ENCODE data around the gene CCL7.

DNA sequence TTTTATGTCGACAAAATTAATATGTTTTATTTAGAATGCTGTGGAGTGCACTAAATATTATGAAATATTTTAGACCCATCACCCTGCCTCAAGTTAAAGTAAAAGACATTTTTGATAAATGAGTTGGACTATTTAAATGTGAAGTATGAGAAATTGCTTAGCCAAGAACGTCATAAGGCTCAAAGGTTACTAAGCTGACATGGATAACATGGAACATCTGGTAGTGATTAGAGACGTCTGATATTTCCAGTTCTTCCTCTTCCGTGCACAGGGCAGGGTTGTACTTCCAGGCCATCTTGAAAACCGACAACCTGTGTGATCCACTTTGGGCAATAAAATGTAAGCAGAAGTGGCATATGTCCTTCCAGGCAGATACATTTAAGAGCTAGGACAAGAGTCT is 42.1 kb downstream of the CCL7 start:
- TF ChIP-seq CTCF (IDR thresholded peaks at IDR 0.05; ENCODE audit: insufficient read depth, low read length) = no peak
- TF ChIP-seq, protein P1, sequence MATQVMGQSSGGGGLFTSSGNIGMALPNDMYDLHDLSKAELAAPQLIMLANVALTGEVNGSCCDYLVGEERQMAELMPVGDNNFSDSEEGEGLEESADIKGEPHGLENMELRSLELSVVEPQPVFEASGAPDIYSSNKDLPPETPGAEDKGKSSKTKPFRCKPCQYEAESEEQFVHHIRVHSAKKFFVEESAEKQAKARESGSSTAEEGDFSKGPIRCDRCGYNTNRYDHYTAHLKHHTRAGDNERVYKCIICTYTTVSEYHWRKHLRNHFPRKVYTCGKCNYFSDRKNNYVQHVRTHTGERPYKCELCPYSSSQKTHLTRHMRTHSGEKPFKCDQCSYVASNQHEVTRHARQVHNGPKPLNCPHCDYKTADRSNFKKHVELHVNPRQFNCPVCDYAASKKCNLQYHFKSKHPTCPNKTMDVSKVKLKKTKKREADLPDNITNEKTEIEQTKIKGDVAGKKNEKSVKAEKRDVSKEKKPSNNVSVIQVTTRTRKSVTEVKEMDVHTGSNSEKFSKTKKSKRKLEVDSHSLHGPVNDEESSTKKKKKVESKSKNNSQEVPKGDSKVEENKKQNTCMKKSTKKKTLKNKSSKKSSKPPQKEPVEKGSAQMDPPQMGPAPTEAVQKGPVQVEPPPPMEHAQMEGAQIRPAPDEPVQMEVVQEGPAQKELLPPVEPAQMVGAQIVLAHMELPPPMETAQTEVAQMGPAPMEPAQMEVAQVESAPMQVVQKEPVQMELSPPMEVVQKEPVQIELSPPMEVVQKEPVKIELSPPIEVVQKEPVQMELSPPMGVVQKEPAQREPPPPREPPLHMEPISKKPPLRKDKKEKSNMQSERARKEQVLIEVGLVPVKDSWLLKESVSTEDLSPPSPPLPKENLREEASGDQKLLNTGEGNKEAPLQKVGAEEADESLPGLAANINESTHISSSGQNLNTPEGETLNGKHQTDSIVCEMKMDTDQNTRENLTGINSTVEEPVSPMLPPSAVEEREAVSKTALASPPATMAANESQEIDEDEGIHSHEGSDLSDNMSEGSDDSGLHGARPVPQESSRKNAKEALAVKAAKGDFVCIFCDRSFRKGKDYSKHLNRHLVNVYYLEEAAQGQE (IDR thresholded peaks at IDR 0.05; ENCODE audit: insufficient replicate concordance, low read depth) = no peak
- no peak for TF ChIP-seq POLR2AphosphoS5 (IDR thresholded peaks at IDR 0.05; ENCODE audit: low read depth)
- TF ChIP-seq SPI1 (IDR thresholded peaks at IDR 0.05; ENCODE audit: borderline replicate concordance, low read depth) = no peak
- TF ChIP-seq GABPA (IDR thresholded peaks at IDR 0.05; ENCODE audit: low read depth) = no peak

Data from HL-60 (cell line).